Subcutaneous abdominal adipose tissue (tissue), 5 donors: Measurements from ENCODE around the gene CDK5RAP1.

ENCODE experiments used
- H3K27ac ChIP-seq: one replicate; pipeline ENCODE4 v1.7.0; 2013; ENCODE audit warnings: low read depth, mild to moderate bottlenecking, inconsistent platforms, low read length, moderate library complexity
- H3K27me3 ChIP-seq, 5 donors: one replicate each; pipeline ENCODE4 v1.7.0; 2013; ENCODE audit warnings: low read length in 5 of 5, inconsistent platforms in 1 of 5; ENCODE audit not compliant: control insufficient read depth in 5 of 5, insufficient read depth in 4 of 5
- H3K36me3 ChIP-seq, 5 donors: one replicate each; pipeline ENCODE4 v1.7.0; 2013; ENCODE audit warnings: low read length in 5 of 5; ENCODE audit not compliant: control insufficient read depth in 5 of 5, insufficient read depth in 5 of 5
- H3K4me1 ChIP-seq, 5 donors: one replicate each; pipeline ENCODE4 v1.7.0; 2013; ENCODE audit warnings: low read length in 5 of 5, mild to moderate bottlenecking in 3 of 5, moderate library complexity in 1 of 5; ENCODE audit not compliant: control insufficient read depth in 5 of 5, insufficient read depth in 5 of 5
- H3K4me3 ChIP-seq, 5 donors: one replicate each; pipeline ENCODE4 v1.7.0; 2013; ENCODE audit warnings: low read length in 5 of 5, low read depth in 1 of 5
- H3K9ac ChIP-seq, 5 donors: one replicate each; pipeline ENCODE4 v1.7.0; 2013; ENCODE audit warnings: low read length in 5 of 5, mild to moderate bottlenecking in 4 of 5, moderate library complexity in 3 of 5
- H3K9me3 ChIP-seq, 5 donors: one replicate each; pipeline ENCODE4 v1.7.0; 2013; ENCODE audit warnings: low read length in 5 of 5; ENCODE audit not compliant: control insufficient read depth in 5 of 5
- donor health status: healthy.
- donor health status: healthy.
- donor health status: healthy.
- donor health status: healthy.
- donor health status: healthy.

CDK5RAP1 gene

DNA sequence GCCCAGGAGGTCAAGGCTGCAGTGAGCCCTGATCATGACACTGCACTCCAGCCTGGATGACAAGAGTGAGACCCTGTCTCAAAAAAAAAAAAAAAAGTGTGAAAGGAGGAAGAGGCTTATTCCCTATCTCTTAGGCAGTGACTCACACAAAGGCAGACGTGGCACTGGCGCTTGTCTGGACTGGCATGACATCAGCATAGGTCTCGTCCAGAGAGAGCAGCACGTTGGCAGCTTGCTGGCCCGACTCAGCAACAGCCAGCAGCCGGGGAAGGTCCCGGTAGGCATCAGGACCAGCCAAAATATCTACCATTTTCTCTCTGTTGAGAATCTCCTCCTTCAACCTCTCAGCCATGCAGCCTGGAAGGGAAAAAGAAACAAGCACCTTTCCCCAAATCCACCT is 14.1 kb downstream of the CDK5RAP1 start:
- Histone ChIP-seq H3K9me3 (no peaks in the 10 kb centered on the region), H3K4me1 (peaks cover 0 to 6% (median 4%) of the 10 kb centered on the region in 5 donors), H3K36me3 (peaks cover 17 to 66% (median 46%) of the 10 kb centered on the region in 5 donors), H3K27me3 (no peaks in the 10 kb centered on the region), H3K4me3 (no peak overlapping the region), H3K27ac (no peak overlapping the region), H3K9ac (no peak overlapping the region)

DNA sequence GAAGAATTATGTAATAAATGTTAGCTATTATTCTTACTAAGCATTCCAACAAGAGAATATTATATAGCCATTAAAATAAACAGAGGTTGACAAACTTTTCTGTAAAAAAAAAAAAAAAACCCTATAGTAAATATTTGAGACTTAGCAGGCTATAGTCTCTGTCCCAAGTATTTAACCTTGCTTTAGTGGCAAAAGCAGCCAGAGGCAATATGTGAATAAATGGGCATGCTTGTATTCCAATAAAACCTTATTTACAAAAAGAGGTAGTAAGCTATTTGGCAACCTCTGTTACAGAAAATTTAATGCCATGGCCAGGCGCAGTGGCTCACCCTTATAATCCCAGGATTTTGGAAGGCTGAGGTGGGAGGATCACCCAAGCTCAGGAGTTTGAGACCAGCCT is 14.6 kb downstream of the CDK5RAP1 start:
- Histone ChIP-seq H3K27me3 (no peaks in the 10 kb centered on the region), H3K9me3 (no peaks in the 10 kb centered on the region), H3K4me3 (no peak overlapping the region), H3K9ac (no peak overlapping the region), H3K27ac (no peak overlapping the region), H3K36me3 (peaks cover 17 to 66% (median 50%) of the 10 kb centered on the region in 5 donors), H3K4me1 (peaks cover 0 to 1% (median 0%) of the 10 kb centered on the region in 5 donors)

DNA sequence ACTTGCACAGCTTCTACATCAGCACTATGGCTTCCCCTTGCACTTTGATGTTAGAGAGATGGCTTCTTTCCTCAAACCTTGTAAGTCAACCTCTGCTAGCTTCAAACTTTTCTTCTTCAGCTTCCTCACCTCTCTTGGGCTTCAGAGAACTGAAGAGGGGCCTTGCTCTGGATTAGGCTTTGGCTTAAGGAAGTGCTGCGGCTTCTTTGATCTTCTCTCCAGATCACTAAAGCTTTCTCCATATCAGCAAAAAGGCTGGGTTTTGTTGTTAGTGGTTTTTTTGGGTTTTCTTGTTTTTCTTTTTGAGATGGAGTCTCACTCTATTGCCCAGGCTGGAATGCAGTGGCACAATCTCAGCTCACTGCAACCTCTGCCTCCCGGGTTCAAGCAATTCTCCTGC is 24.0 kb downstream of the CDK5RAP1 start:
- no peaks in the 10 kb centered on the region for H3K9me3 ChIP-seq
- H3K4me3 ChIP-seq = no peak overlapping the region
- H3K36me3 ChIP-seq = peaks cover 23 to 76% (median 56%) of the 10 kb centered on the region in 5 donors
- H3K27ac ChIP-seq = no peak overlapping the region
- no peak overlapping the region for H3K9ac ChIP-seq
- H3K27me3 ChIP-seq = no peaks in the 10 kb centered on the region
- H3K4me1 ChIP-seq = no peaks in the 10 kb centered on the region

DNA sequence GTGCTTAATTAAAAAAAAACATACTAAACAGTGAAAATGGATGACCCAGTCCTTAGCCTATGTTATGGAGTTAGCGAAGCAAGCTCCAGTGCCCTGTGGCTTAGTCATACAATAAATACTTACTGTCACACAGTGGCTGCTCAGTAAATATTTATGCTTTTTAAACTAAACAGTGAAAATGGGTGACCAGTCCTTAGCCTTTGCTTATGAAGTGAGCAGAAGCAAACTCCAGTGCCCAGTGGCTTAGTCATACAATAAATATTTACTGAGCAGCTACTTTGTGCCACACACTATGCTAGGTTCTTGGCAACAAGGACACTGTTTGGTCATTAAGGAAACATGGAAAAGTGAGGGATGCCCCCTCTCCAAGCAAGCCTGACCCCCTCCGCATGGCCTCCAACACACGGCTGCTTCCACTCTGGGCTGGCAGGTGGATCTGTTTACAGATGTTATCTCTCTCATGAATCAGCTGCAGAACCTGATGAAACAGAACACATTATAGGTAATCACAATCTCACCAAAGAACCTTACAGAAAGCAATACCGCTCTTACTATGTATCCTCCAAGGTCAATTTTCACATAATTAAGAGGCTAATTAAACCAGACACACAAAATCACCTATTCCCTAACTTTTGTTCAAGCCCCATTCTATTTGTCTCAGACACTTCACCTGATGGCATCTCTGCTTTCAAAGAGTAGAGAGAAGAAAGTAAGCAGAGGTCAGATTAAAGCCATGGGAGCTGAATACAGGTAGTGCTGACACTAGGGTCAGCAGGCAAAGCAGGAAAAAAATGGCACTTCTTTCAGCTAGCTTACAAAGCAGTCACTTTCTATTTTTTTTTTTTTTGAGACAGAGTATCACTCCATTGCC is 27.3 kb downstream of the CDK5RAP1 start:
- peaks cover 25 to 78% (median 62%) of the 10 kb centered on the region in 5 donors for H3K36me3 ChIP-seq
- H3K9me3 ChIP-seq = no peaks in the 10 kb centered on the region
- H3K4me3 ChIP-seq = no peak overlapping the region
- H3K27me3 ChIP-seq = no peaks in the 10 kb centered on the region
- no peak overlapping the region for H3K9ac ChIP-seq
- H3K27ac ChIP-seq = no peak overlapping the region
- no peaks in the 10 kb centered on the region for H3K4me1 ChIP-seq

DNA sequence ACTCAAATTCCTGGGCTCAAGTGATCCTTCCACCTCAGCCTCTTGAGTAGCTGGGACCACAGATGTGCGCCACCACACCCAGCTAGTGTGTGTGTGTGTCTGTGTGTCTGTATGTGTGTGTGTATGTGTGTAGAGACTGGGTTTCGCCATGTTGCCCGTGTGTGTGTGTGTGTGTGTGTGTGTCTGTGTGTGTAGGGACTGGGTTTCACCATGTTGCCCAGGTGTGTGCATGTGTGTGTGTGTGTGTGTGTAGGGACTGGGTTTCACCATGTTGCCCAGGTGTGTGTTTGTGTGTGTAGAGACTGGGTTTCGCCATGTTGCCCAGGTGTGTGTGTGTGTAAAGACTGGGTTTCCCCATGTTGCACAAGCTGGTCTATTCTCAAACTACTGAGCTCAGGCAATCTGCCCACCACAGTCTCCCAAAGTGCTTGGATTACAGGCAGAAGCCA is 28.3 kb downstream of the CDK5RAP1 start:
- Histone ChIP-seq H3K4me1 (no peaks in the 10 kb centered on the region), H3K9me3 (no peaks in the 10 kb centered on the region), H3K27ac (no peak overlapping the region), H3K36me3 (peaks cover 22 to 70% (median 56%) of the 10 kb centered on the region in 5 donors), H3K9ac (no peak overlapping the region), H3K27me3 (no peaks in the 10 kb centered on the region), H3K4me3 (no peak overlapping the region)

DNA sequence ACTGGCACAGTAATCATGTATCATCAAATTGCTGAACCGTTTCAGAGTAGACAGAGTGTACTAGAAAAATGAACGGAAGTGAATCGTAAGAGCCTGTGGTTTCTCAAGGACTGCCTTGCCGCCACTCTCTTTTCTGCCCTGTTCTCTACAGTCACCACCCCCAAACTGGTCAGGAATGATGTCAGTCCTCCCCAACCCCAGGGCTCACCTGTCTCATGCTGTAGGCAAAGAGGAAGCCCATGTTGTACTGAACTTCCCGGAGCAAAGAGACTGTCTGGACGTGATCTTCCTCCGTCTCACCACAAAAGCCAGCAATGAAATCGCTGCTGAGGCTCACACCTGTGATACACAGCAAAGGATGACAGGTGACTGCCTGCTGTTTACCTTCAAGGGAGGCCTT is 31.0 kb downstream of the CDK5RAP1 start:
- Histone ChIP-seq H3K9me3 (no peaks in the 10 kb centered on the region), H3K27ac (no peak overlapping the region), H3K4me1 (no peaks in the 10 kb centered on the region), H3K4me3 (no peak overlapping the region), H3K36me3 (peaks cover 31 to 75% (median 72%) of the 10 kb centered on the region in 5 donors), H3K9ac (no peak overlapping the region), H3K27me3 (no peaks in the 10 kb centered on the region)

DNA sequence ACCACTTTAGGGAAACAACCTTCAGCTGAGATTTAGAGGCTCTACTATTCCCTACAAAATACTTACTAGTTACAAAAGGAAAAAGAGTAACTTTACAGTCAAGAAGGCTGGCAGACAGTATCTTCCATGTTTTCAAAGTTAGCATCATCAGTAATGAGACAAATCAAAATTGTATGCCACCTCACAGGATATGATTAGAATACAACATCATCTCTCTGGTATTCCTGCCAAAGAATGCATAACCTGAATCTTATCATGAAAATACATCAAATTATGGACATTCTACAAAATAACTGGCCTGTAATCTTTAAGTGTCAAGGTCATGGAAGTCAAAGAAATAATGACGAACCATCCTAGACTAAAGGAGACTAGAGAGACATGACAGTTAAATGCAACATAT is 38.4 kb downstream of the CDK5RAP1 start:
- Histone ChIP-seq H3K36me3 (peaks cover 40 to 94% (median 78%) of the 10 kb centered on the region in 5 donors), H3K4me1 (no peaks in the 10 kb centered on the region), H3K9me3 (no peaks in the 10 kb centered on the region), H3K27me3 (no peaks in the 10 kb centered on the region), H3K4me3 (no peak overlapping the region), H3K27ac (no peak overlapping the region), H3K9ac (no peak overlapping the region)

DNA sequence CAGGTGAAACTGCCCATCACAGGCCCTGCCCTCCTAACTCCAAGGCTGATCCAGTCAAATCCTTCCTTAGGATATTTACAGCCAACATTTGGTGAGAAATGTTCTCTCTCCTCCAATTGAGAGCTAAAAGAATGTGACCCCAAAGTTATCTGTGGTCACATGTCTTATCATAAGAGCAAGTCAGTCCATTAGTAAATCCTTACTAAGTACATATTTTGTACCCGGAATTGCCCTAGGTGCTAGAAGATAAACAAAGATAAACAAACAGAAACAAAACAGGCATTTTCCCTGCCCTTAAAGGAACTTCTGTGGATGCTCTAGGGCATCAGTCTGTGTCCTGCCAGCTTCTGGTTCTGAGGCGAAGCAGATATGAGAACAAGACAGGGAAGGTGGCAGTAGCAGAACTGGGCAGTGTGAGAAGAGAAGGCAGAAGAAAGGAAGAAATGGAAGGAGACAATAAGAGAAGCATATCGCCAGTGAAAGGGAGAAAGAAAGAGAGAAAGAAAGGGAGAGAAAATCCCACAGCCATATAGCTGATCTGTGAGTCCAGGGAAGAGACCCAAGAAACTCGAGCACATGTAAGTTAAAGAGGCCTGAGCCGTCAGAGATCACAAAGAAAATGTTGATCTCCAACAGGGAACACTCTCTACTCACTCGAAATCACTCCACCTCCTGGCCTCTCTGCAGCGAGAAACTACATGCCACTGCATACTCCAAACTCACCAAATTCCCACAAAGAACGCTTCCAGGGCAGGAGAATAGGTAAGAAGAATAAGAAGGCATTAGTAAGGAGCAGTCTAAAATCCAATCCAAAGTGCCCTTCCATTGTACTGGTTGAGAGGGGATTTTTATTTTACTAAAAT is 41.7 kb downstream of the CDK5RAP1 start:
- no peaks in the 10 kb centered on the region for H3K9me3 ChIP-seq
- no peak overlapping the region for H3K27ac ChIP-seq
- H3K9ac ChIP-seq = no peak overlapping the region
- peaks cover 26 to 82% (median 61%) of the 10 kb centered on the region in 5 donors for H3K36me3 ChIP-seq
- no peak overlapping the region for H3K4me3 ChIP-seq
- no peaks in the 10 kb centered on the region for H3K27me3 ChIP-seq
- no peaks in the 10 kb centered on the region for H3K4me1 ChIP-seq

DNA sequence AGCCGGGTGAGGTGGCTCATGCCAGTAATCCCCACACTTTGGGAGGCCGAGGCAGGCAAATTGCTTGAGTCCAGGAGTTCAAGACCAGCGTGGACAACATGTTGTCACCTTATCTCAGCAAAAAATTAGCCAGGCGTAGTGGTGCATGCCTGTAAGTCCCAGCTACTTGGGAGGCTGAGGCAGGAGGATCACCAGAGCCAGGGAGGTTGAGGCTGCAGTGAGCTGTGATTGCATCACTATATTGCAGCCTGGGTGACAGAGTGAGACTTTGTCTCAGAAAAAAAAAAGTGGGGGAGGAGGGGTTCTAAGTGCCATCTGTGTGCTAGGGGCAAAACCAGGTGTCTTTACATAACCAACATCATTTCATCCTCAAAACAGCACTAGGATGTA is 48.3 kb downstream of the CDK5RAP1 start:
- Histone ChIP-seq H3K27ac (no peak overlapping the region), H3K4me1 (no peaks in the 10 kb centered on the region), H3K9me3 (no peaks in the 10 kb centered on the region), H3K9ac (no peak overlapping the region), H3K4me3 (no peak overlapping the region), H3K36me3 (peaks cover 4 to 59% (median 38%) of the 10 kb centered on the region in 5 donors), H3K27me3 (no peaks in the 10 kb centered on the region)
